AG04450 (cell line): ENCODE data around the gene CDK6. TPM values are rescaled to one million over a fixed set of nuclear protein-coding genes. Genes with fewer than 3 reads are reported as not detected.

Experiments used
- CTCF ChIA-PET: fragments of 300-600, 350-600 bp; formaldehyde crosslinking; extraction: SDS; loops from one replicate; lab custom pipeline; 2022; ENCODE audit warnings: antibody characterized with exemption, inconsistent platforms; lab: Charles Lee
- POLR2A ChIA-PET: fragments of 350-600 bp; formaldehyde crosslinking; extraction: SDS; loops from one replicate; lab custom pipeline; 2021; ENCODE audit warnings: antibody characterized with exemption, inconsistent platforms; lab: Yijun Ruan, JAX
- DNase-seq: peaks from one replicate; pipeline ENCODE4 v3.0.0-alpha.2; 2011; ENCODE audit warnings: low read depth, low spot score
- H3K27ac ChIP-seq: one replicate; pipeline ENCODE4 v1.5.1; 2012; ENCODE audit warnings: low read depth, low read length, control low read depth
- H3K27me3 ChIP-seq: one replicate; pipeline ENCODE4 v1.6.0; 2012; ENCODE audit warnings: low read length; ENCODE audit not compliant: control insufficient read depth, insufficient read depth
- H3K4me3 ChIP-seq: 2 replicates; pipeline ENCODE4 v1.5.1; 2011; ENCODE audit warnings: mild to moderate bottlenecking, low read depth, low read length, control low read depth
- H3K9me3 ChIP-seq: 2 replicates; pipeline ENCODE4 v1.5.1; 2012; ENCODE audit warnings: low read length; ENCODE audit not compliant: control insufficient read depth, insufficient read depth
- CTCF ChIP-seq: IDR thresholded peaks from 2 replicates; pipeline ENCODE4 v1.5.1; 2011; ENCODE audit warnings: low read depth, low read length, control low read depth, inconsistent platforms
- polyA plus RNA-seq: library from polyadenylated mRNA; depleted of rRNA; stranded (reverse); fragments of >200 nt; gene quantifications from 2 replicates; pipeline ENCODE4 v1.2.3, GENCODE V29; 2011

The CDK6 gene
- polyA plus RNA-seq, 1 experiment: 40.6 TPM

- POLR2A ChIA-PET: no interaction called here
- Histone ChIP-seq H3K9me3 (no peaks in the 10 kb centered on the region), H3K4me3 (no peak overlapping the region), H3K27ac (no peak overlapping the region), H3K27me3 (no peaks in the 10 kb centered on the region)
- CTCF ChIA-PET: interaction anchor here (4.3 kb wide), 1 partner anchor 9 kb away, joined by 25 read pairs; no protein-coding TSS in a partner anchor
- TF ChIP-seq CTCF: no peak
- no peak for DNase-seq
These were observed 206.6 kb downstream of the CDK6 start for GRCh38 chr7:92629779-92630178.

GRCh38 chr7:92627956-92628355, 208.4 kb downstream of the CDK6 start:
- DNase-seq: no peak
- ChIA-PET POLR2A (interaction anchor here (0.7 kb wide), 1 partner anchor 116 kb away, joined by 4 read pairs; no protein-coding TSS in a partner anchor), CTCF (no interaction called here)
- Histone ChIP-seq H3K27me3 (no peaks in the 10 kb centered on the region), H3K9me3 (no peaks in the 10 kb centered on the region), H3K27ac (no peak overlapping the region), H3K4me3 (no peak overlapping the region)
- TF ChIP-seq CTCF: no peak

GRCh38 chr7:92626281-92626809, 210.0 kb downstream of the CDK6 start:
- TF ChIP-seq CTCF: no peak
- ChIA-PET POLR2A (no interaction called here), CTCF (no interaction called here)
- Histone ChIP-seq H3K9me3 (no peaks in the 10 kb centered on the region), H3K4me3 (no peak overlapping the region), H3K27ac (no peak overlapping the region), H3K27me3 (no peaks in the 10 kb centered on the region)
- no peak for DNase-seq

GRCh38 chr7:92625617-92626016, 210.8 kb downstream of the CDK6 start:
- Histone ChIP-seq H3K27me3 (no peaks in the 10 kb centered on the region), H3K9me3 (no peaks in the 10 kb centered on the region), H3K27ac (no peak overlapping the region), H3K4me3 (no peak overlapping the region)
- no peak for TF ChIP-seq CTCF
- POLR2A ChIA-PET: no interaction called here
- CTCF ChIA-PET: no interaction called here
- no peak for DNase-seq

- H3K4me3 ChIP-seq: no peak overlapping the region
- no peak for DNase-seq
- no peak for TF ChIP-seq CTCF
- H3K9me3 ChIP-seq: no peaks in the 10 kb centered on the region
- no peak overlapping the region for H3K27ac ChIP-seq
- ChIA-PET POLR2A (no interaction called here), CTCF (no interaction called here)
- H3K27me3 ChIP-seq: no peaks in the 10 kb centered on the region
These were observed 211.9 kb downstream of the CDK6 start for GRCh38 chr7:92624298-92624996.
